HK-2 (cell line): Measurements from ENCODE around the gene ITPK1.

Experiments
- DNase-seq: peaks from one replicate; pipeline ENCODE4 v3.0.0-alpha.2; 2018; ENCODE audit not compliant: unreplicated experiment

Gene ITPK1

DNA sequence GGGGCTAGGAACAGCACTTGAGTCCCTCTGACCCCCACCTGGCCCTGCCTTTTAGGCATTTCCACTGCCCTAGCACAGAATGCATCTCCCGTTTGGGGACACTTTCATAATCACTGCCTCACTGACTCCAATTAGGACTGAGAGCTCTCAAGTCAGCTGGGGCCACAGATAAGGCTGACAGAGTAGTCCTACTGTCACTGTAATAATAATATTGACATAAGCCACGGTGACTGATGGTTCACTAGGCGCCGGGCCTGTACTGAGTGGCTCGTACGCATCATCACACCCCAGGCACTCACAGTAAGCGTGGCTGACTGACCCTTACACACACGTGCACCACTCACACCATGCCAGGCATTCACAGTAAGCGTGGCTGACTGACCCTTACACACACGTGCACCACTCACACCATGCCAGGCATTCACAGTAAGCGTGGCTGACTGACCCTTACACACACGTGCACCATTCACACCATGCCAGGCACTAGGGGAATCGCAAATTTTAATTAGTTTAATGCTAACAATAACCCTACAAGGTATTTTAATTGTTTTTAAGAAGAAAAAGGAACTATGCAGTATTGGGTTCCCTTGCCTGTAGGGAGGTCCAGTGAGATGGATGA, 105.1 kb downstream of the ITPK1 start:
- DNase-seq = no peak

GRCh38 chr14:93010130-93010499, 105.6 kb downstream of the ITPK1 start:
- DNase-seq = no peak

DNA sequence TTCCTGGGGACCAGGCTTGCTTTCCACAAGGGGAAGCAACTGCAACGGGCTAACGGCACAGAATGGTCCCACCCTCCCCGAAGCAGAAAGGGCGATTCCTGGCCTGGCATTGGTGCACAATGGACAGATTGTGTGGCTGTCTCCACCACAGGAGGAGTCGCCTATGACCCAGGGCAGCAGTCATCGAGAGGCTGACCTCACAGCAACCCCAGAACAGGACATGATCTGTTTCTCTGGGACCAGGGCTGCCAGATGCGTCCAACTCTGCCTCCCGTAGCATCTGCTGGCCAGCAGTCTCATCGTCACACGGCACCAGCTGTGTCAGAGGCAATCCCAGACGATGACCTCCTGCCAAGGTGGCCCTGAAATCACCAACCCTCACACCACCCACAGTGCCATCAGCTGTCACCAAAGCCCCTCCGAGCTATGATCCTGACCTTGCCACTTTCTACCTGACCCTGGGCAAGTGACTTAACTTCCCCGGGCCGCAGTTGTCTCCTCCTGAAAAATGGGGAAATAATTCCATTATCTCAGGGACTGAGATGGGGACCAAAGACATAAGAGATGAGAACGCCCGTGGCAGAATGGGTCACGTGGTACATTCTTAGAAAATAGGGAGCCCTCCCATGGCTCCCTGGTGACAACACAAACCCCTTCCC, 106.1 kb downstream of the ITPK1 start:
- DNase-seq = no peak

DNA sequence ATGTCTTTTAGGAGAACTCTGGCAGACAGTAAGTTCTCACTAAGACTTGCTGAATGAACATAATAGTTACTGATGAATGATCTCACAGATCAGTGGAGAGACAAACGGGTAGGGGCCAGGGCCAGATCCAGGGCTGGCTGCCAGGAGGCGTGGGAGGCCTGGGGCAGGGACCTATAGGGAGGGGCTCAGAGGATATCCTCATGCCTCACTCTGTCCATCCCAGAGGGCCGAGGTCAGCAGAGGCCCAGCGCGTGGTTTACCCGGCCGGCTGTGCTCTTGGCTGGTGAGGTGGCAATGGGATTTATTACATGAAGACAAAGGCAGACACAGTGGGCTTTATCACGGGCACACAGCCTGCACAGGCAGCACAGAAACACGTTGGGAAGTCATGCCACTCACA, 107.3 kb downstream of the ITPK1 start:
- no peak for DNase-seq

- peak; percentile 47 for DNase-seq
Observed at GRCh38 chr14:93007225-93007997, 108.3 kb downstream of the ITPK1 start.

- no peak for DNase-seq
Observed at GRCh38 chr14:93006567-93007051, 109.1 kb downstream of the ITPK1 start.

DNA sequence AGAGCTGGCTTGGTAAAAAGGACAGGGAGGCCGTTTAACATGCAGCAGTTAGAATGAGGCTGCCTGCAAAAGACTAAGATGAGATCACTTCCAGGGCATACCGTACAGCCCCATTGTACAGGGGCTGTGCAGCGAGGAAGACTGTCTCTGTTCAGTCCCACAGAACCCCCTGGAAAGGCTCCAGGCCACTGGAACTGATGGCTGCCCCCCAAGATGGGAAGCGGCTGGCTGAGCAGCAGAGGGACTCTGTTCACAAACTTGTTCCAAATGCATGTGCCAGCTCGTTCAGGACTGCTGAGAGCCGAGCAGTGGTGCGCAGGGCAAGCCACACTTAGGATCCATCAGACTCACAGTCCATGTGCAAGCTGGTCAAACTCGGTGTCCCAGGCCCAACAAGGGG, 109.9 kb downstream of the ITPK1 start:
- DNase-seq = no peak

DNA sequence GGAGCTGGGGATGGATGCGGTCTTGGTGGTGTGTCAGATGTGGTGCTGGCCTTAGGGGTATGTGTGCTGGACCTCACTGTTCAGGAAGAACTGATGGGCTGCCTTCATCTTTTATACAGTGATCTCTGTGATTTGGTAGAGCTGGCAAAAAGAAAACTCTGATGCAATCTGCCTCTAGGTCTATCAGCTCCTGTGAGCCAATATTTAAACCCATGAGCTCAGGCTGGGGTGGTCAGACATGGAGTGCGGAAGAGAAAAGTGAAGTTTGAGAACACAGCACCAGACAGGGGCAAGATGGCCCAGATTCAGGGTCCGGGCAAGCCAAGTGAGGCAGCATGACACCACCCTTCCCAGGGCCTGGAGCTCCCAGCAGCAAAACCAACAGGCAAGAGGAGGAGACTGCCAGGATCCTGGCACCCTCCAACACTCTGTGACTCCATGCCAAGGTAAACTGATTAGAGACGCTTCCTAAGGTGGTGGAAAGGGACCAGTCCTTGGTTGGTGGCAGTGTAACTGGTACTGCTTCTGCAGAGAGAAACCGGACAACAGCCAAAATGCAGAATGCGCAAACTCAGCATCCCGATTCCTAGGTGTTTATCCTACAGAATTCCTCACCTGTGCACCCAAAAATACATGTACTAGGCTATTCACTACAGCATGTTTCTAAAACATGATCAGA, 110.5 kb downstream of the ITPK1 start:
- DNase-seq = no peak

DNA sequence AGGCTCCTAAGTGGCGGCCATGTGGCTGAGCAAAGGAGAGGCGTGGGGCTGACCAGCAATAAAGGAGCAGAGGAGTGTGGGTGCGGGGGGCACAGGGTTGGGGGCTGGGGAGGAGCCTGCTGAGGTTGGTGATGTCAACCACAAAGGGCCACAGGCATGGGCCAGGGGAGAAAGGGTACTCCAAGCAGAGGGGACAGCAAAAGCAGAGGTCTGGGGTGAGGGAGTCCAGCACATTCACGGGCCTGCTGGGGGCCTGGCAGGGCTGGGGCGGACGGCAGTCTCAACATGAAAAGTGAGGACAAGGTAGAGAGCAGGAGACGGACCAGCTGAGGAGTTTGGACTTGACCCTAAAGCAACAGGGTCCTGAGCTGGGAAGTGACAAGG, 111.0 kb downstream of the ITPK1 start:
- no peak for DNase-seq

DNA sequence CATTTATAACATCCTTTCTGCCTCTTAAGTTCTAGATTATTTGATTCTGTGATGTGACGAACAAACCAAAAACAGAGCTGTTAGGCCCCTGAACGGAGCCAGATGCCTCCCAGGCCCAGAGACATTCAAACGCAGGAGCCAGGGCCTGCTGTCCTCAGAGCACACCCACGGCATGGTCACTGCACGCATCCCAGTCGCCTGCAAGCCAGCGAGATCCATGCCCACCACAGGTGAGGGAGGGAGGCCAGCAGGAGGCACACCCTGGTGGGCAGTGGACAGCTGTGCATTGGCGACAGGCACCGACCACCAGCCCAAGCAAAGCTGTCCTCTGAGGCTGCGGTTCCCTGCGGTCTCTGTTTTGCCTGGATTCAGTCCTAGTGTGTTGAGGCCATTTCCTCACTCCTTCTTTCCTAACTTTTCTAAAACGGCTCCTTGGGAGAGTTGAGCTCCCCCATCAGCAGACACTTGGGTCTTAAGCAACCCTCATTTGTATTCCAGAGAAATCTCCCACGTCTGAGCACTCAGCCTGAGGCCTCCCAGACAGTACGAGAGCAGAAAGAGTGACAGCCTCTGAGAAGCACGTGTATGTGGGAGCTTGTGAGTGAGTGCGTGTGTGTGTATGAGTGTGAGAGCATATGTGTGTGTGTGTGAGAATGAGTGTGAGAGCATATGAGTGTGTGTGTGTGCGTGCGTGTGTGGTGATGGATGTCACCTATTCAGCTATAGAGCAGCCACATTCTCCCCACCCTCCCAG, 111.6 kb downstream of the ITPK1 start:
- DNase-seq = no peak

DNA sequence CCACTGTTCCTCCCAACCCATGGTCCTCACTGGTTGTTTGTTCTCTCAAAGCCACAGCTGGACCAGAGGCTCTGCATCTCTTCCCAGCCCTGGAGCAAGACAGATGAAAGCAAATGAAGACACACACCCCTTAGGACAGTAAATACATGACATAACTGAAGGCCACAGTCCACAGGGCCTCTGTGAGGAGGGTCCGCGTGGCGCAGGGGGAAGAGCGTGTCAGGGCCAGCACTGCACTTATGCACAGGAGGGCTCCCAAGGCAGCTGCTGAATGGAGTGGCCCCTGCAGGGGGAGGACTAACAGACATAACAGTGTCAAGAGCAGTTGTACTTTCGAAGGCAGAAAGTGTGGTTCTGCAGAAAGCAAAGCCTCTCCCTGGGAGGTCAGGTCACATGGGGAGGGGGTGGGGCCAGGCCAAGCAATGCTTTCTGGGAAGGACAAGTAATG, 112.8 kb downstream of the ITPK1 start:
- DNase-seq = no peak

GRCh38 chr14:93002049-93002448, 113.7 kb downstream of the ITPK1 start:
- no peak for DNase-seq

- DNase-seq = no peak
Observed at GRCh38 chr14:92998946-92999345, 116.8 kb downstream of the ITPK1 start.

- no peak for DNase-seq
Observed at GRCh38 chr14:92997343-92998061, 118.2 kb downstream of the ITPK1 start.

- no peak for DNase-seq
Observed at GRCh38 chr14:92995620-92996019, 120.1 kb downstream of the ITPK1 start.

GRCh38 chr14:92994942-92995341, 120.8 kb downstream of the ITPK1 start:
- no peak for DNase-seq

GRCh38 chr14:92994131-92994676, 121.5 kb downstream of the ITPK1 start:
- DNase-seq = no peak

- no peak for DNase-seq
Observed at GRCh38 chr14:92993302-92993701, 122.4 kb downstream of the ITPK1 start.

DNA sequence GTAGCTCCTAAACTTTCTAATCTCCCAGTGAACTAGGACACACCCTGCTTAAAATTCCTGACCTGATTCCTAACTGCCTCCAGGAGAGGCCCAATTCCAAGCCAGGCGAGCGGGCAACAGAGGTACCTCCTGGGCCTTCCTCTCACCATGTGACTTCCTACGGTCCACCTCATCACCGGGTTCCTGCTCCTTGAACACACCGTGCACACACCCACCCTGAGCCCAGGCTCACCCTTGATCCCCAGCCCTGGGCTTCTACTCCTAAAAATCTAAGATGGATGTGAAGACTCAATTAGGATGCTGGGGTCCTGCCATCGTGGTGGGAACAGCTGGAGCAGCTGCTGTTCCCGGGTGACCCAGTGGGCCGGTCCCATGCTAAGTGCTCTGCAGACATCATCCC, 124.2 kb downstream of the ITPK1 start:
- no peak for DNase-seq
